Activated T-cell treated with anti-CD3 and anti-CD28 coated beads, Interleukin-2, amount 50 U/mL, for 4 hours (primary cell): Measurements from ENCODE around the gene PITX3. TPM values are rescaled to one million over a fixed set of nuclear protein-coding genes. Genes with fewer than 3 reads are reported as not detected.
A peak's percentile ranks its signal among the peaks of the same experiment; 100 is the strongest.
"Not testable (repeated sequence)": the region's sequence is repeated elsewhere in the genome, so short reads cannot be mapped to it uniquely, and the experiment has no call there.

ENCODE experiments used
- ATAC-seq, 2 donors: fragments of 200-7000 bp; cut with Tn5 transposase; one replicate each; pipeline ENCODE4 v1.10.0; 2021
- DNase-seq: peaks from one replicate; pipeline ENCODE4 v3.0.0-alpha.2; 2020
- H3K27me3 Mint-ChIP-seq: one replicate; pipeline ENCODE4 v1.8.0; 2021; ENCODE audit warnings: low read depth, mixed read lengths
- H3K36me3 Mint-ChIP-seq: one replicate; pipeline ENCODE4 v1.8.0; 2022; ENCODE audit warnings: mixed read lengths; ENCODE audit not compliant: insufficient read depth
- H3K4me1 Mint-ChIP-seq: one replicate; pipeline ENCODE4 v1.8.0; 2021; ENCODE audit warnings: low read depth, mixed read lengths
- H3K4me3 Mint-ChIP-seq: one replicate; pipeline ENCODE4 v1.8.0; 2021; ENCODE audit warnings: mild to moderate bottlenecking, moderate library complexity, mixed read lengths
- H3K9me3 Mint-ChIP-seq: one replicate; pipeline ENCODE4 v1.8.0; 2021; ENCODE audit warnings: mixed read lengths
- total RNA-seq, 3 donors: library from RNA; stranded (reverse); gene quantifications; one replicate each; pipeline ENCODE4 v1.2.1, GENCODE V29; 2021

PITX3 gene
- total RNA-seq, 3 donors from 2014 or later: 0.25 to 0.46 TPM; not detected in 1

DNA sequence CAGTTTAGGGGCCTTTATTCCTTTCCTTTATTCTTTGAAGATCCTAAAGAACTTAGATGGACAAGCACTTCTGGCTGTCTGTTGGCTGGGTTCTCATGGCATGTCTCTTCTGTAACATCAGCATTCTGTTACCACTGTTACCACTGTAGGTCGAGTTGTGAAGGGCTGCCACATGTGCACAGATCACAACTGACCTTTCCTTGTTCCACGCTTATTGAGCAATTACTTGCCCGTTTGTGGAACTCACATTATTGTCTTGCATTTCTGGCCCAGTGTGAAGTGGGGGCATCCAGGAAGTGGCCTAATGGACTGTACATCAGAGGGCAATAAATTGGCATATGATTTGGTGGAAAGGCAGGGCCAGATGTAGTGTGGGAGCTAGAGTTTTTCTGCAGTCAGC is 27.7 kb upstream of the PITX3 start:
- DNase-seq: no peak
- no peaks in the 10 kb centered on the region for H3K27me3 Mint-ChIP-seq
- no peak overlapping the region for H3K4me3 Mint-ChIP-seq
- no peaks in the 10 kb centered on the region for H3K9me3 Mint-ChIP-seq
- ATAC-seq: no peak
- peaks cover 19% of the 10 kb centered on the region for H3K36me3 Mint-ChIP-seq
- peaks cover 63% of the 10 kb centered on the region for H3K4me1 Mint-ChIP-seq

DNA sequence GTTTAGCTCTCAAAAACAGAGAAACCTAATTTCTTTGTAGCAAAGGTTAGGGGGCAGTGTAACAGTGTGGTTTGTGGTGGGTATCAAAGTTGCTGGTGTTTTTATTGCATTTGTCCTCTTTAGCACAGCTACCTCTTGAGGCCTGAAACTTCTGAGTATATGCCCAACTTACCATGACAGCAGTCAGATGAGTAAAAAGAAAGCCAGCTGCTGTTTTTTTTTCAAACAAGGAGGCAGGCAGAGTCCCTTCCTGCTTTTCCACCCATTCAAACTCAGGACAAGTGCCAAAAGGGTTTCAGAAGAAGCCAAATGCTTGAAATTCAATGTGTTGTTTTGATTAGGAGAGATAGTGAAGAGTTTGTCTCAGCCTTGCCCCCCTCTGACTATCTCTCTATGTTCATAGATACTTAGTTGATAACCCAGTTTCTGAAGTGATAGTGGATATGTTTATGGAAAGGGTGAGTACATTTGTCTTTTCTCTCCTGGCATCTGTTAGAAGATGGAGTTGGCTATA is 27.1 kb upstream of the PITX3 start:
- ATAC-seq (peak; percentile 52 to 62), DNase-seq (no peak)
- Mint-ChIP-seq H3K4me3 (peak overlapping the region; percentile 16), H3K4me1 (peaks cover 60% of the 10 kb centered on the region), H3K9me3 (no peaks in the 10 kb centered on the region), H3K27me3 (no peaks in the 10 kb centered on the region), H3K36me3 (peaks cover 19% of the 10 kb centered on the region)

DNA sequence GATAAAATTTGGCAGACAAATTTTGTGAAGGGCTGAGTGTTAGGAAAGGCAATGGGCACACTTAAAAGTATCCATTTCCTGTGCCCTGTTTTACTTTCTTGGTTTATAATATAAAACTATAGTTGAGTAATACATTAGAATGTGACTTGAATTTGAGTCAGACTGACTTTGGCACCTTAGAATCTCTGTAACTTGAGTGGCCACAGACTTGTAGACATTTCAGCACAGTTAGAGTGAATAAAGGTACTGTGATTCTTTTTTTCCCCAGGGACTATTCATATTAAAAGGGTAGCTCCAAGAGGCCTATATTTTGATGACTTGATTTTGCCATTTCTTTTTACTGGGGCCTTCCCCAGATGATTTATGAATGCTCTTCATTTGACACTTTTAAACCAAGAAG is 26.4 kb upstream of the PITX3 start:
- DNase-seq: no peak
- peak; percentile 89 to 91 for ATAC-seq
- peaks cover 60% of the 10 kb centered on the region for H3K4me1 Mint-ChIP-seq
- H3K4me3 Mint-ChIP-seq: peak overlapping the region; percentile 16
- peaks cover 19% of the 10 kb centered on the region for H3K36me3 Mint-ChIP-seq
- H3K9me3 Mint-ChIP-seq: no peaks in the 10 kb centered on the region
- H3K27me3 Mint-ChIP-seq: no peaks in the 10 kb centered on the region

DNA sequence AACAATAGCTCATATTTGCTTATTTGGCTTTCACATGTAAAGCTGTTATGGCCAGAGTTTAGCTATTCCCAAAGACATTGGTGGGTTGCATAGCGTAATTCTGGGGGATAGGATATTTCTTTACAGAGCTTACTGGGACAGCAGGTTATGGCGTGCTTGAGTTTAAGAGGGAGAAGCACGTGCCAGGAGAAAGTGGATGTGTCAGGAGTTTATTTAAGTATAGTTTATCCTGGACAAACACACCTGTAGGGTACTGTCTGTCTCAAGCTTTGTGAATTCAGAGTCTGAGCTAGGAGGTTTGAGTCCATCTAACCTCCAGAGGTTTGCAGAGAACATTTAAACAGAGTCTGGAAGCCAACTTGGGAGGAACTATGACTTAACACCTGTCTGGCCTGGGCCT is 25.4 kb upstream of the PITX3 start:
- DNase-seq (no peak), ATAC-seq (no peak)
- peaks cover 24% of the 10 kb centered on the region for H3K36me3 Mint-ChIP-seq
- no peaks in the 10 kb centered on the region for H3K27me3 Mint-ChIP-seq
- H3K4me3 Mint-ChIP-seq: no peak overlapping the region
- peaks cover 52% of the 10 kb centered on the region for H3K4me1 Mint-ChIP-seq
- no peaks in the 10 kb centered on the region for H3K9me3 Mint-ChIP-seq

DNA sequence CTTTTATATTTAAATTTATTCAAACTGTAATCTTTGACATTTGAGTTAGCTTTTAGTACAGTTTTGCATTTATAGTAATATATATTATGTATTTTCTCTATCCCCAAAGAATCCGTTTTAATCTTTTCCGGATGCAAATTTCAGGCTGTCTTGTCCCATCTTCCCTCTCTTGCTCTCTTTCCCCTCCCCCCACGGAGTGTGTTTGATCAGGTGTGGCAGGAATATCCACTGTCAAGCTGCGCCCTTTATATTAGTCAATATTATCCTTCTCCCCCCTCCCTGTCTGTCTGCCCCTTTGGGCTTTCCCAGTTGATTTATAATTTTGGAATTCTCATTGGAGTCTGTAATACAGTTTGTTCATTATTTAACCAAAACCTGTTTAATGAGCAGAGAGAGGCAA is 23.1 kb upstream of the PITX3 start:
- Mint-ChIP-seq H3K4me1 (peaks cover 49% of the 10 kb centered on the region), H3K9me3 (no peaks in the 10 kb centered on the region), H3K27me3 (no peaks in the 10 kb centered on the region), H3K4me3 (no peak overlapping the region), H3K36me3 (peaks cover 37% of the 10 kb centered on the region)
- no peak for ATAC-seq
- no peak for DNase-seq

DNA sequence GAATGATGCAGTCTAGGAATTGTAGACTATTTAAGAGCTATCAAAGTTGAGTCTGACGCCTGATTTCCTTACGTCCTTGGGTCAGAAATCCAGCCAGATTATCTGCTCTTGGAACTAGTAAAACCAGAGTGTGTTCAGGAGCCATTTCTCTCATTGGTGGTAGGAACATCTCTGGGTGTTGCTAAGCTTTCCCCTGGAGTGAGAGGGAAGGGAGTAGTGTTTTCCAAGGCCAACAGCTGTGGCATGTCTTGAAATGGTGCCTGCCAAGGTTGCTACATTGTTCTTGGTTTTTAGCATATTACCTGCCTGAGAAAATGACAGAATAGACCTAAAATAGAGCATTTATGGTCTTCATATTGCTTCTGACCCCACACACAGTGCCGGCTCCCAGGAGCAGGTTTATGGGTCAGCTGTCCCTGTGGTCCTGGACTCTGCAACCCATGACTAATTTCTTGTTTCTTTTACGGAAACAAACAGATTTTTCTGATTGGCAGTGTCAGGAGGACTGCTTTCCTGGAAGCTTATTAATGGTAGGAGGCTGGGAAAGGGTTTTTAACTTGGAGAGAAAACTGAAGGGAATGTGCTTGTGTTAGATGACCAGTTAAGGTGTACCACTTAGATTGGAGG is 21.5 kb upstream of the PITX3 start:
- H3K36me3 Mint-ChIP-seq: peaks cover 33% of the 10 kb centered on the region
- no peak for DNase-seq
- peaks cover 35% of the 10 kb centered on the region for H3K4me1 Mint-ChIP-seq
- no peaks in the 10 kb centered on the region for H3K9me3 Mint-ChIP-seq
- no peaks in the 10 kb centered on the region for H3K27me3 Mint-ChIP-seq
- no peak overlapping the region for H3K4me3 Mint-ChIP-seq
- ATAC-seq: no peak

DNA sequence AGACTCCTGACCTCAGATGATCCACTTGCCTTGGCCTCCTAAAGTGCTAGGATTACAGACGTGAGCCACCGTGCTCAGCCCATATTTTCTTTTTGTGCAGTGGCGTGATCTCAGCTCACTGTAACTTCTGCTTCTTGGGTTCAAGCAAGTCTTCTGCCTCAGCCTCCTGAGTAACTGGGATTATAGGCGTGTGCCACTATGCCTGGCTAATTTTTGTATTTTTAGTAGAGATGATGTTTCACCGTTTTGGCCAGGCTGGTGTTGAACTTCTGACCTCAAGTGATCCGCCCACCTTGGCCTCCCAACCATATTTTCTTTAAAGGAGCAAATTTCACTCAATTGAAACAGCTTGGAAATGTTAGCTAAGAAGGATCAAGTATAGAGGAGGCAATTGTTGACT is 20.5 kb upstream of the PITX3 start:
- ATAC-seq (no peak), DNase-seq (no peak)
- Mint-ChIP-seq H3K27me3 (no peaks in the 10 kb centered on the region), H3K4me3 (no peak overlapping the region), H3K9me3 (no peaks in the 10 kb centered on the region), H3K36me3 (peaks cover 32% of the 10 kb centered on the region), H3K4me1 (peaks cover 25% of the 10 kb centered on the region)

DNA sequence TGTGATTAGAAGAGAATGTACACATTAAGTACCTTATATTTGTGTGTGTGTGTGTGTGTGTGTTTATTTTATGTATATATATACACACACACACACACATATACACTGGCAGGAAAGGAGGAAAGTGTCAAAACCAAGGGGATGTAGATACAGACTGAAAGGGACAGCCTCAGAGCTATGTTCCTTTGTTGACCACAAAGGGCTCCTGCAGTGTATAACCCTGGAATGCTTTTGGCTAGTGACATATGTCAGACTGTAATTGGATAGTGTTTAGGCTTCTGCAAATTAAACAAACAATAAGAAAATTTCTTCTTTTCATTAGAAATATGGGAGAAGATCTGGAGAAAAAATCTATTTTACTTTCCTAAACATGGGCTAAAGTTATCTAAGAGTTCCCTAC is 19.9 kb upstream of the PITX3 start:
- DNase-seq (no peak), ATAC-seq (no peak)
- Mint-ChIP-seq H3K4me3 (no peak overlapping the region), H3K9me3 (no peaks in the 10 kb centered on the region), H3K36me3 (peaks cover 31% of the 10 kb centered on the region), H3K4me1 (peaks cover 19% of the 10 kb centered on the region), H3K27me3 (no peaks in the 10 kb centered on the region)

DNA sequence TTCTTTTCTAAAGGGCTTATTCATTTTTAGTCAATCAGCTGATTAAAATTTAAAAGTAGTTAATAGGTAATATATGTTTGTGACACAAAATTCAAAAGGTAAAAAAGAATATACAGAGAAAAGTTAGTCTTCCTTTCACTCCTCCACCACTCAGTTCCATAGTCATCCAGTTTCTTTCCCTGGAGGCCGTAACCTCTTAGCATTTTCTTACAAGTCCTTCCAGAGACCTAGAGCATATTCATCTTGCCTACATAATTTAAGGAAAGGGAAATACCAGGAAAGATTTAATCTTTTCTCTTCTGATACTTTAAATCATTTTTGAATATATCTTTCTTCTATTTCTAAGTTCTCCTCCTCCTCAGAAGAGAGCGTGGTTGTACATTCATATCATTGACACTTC is 14.1 kb upstream of the PITX3 start:
- peaks cover 14% of the 10 kb centered on the region for H3K36me3 Mint-ChIP-seq
- no peak overlapping the region for H3K4me3 Mint-ChIP-seq
- H3K4me1 Mint-ChIP-seq: peaks cover 15% of the 10 kb centered on the region
- H3K9me3 Mint-ChIP-seq: no peaks in the 10 kb centered on the region
- no peak for ATAC-seq
- DNase-seq: no peak
- H3K27me3 Mint-ChIP-seq: no peaks in the 10 kb centered on the region

DNA sequence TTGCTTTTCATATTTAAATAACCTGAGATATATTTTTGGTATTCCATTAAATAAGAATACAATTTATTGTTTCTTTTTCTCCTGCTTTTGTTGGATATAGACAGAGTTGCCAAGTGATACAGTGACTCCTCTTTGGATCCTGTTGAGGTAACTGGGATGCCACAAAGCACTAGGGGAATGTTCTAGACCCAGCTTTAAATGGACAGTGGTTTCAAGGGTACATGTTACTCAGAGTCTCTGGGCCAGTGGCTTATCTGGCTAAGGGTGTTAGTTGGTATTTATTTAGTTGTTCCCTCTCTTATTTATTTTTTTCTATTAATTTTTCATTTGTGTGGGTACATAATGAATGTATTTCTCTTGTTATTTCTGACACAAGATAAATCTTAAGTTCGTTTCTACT is 13.1 kb upstream of the PITX3 start:
- Mint-ChIP-seq H3K9me3 (no peaks in the 10 kb centered on the region), H3K4me1 (peaks cover 18% of the 10 kb centered on the region), H3K36me3 (peaks cover 8% of the 10 kb centered on the region), H3K27me3 (no peaks in the 10 kb centered on the region), H3K4me3 (no peak overlapping the region)
- ATAC-seq (no peak), DNase-seq (no peak)

DNA sequence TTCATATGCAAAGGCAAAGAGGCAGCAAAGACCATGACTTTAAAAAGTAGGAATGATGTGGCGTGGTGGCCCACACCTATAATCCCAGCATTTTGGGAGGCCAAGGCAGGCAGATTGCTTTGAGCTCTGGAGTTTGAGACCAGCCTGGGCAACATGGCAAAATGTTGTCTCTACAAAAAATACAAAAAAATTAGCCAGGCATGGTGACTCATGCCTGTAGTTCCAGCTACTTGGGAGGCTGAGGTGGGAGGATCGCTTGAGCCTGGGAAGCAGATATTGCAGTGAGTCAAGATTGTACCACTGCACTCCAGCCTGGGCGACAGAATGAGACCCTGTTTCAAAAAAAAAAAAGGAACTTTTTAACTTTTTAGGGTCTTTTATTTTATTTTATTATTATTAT is 11.2 kb upstream of the PITX3 start:
- DNase-seq, H3K27me3 Mint-ChIP-seq, H3K9me3 Mint-ChIP-seq, H3K4me3 Mint-ChIP-seq, ATAC-seq, H3K36me3 Mint-ChIP-seq: not testable (repeated sequence)
- H3K4me1 Mint-ChIP-seq: peaks cover 32% of the 10 kb centered on the region

DNA sequence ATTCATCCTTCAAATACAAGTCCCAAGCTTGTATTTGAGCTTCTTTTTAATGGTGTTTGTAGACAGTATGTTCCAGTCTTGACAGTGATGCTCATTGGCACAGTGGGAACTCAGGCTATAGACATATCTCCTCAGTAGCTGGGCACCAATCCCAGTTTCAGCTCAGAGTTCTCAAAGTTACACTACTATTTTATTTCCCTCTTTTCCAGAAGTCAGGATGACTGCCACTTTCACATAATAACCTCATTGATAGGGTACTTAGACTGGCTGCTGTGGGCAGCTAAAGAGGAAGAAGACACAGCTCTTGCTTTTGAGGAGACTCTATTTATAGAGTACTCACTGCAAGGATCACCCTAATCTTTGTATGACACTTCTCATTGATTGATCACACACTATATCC is 6.4 kb upstream of the PITX3 start:
- ATAC-seq (no peak), DNase-seq (no peak)
- no peaks in the 10 kb centered on the region for H3K9me3 Mint-ChIP-seq
- H3K4me1 Mint-ChIP-seq: peaks cover 42% of the 10 kb centered on the region
- H3K27me3 Mint-ChIP-seq: peaks cover 4% of the 10 kb centered on the region
- peaks cover 4% of the 10 kb centered on the region for H3K36me3 Mint-ChIP-seq
- peak overlapping the region; percentile 99 for H3K4me3 Mint-ChIP-seq

DNA sequence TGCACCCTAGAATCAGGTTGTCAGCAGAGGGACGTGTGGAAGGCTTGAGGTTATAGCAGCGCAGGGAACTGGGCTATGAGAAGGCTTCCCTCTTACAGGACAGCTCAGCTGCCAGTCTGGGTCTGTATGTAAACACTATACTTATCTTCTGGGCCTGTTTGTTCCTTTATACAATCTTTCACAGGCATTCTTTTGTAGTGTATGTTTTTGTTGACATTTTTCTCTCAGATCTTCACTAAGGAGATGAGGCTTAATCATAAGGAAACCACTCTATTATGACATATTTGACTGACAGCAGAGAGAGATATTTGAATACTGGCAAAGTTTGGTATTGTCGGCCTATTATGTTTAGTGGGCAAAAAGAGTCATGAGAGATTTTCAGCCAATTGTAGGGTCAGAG is 4.9 kb upstream of the PITX3 start:
- Mint-ChIP-seq H3K9me3 (no peaks in the 10 kb centered on the region), H3K4me1 (peaks cover 48% of the 10 kb centered on the region), H3K27me3 (peaks cover 14% of the 10 kb centered on the region), H3K36me3 (peaks cover 4% of the 10 kb centered on the region), H3K4me3 (peak overlapping the region; percentile 99)
- no peak for DNase-seq
- ATAC-seq: no peak

DNA sequence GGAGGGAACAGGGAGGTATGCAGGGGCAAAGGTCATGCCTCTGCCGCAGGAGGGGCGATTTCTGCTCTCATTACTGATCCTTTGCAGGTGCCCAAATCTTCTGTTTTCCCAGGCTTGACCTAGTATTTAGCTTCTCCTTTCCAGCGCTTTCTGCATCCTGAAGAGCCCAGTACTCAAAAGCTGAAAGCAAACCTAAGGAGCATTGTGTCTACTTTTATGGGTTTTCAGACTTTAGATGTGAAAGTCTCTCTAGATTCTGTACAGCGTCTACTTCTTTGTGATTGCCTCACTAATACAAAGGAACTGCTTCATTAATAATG is 4.6 kb upstream of the PITX3 start:
- no peaks in the 10 kb centered on the region for H3K9me3 Mint-ChIP-seq
- H3K36me3 Mint-ChIP-seq: peaks cover 4% of the 10 kb centered on the region
- H3K4me1 Mint-ChIP-seq: peaks cover 50% of the 10 kb centered on the region
- ATAC-seq (no peak), DNase-seq (no peak)
- H3K4me3 Mint-ChIP-seq: peak overlapping the region; percentile 99
- H3K27me3 Mint-ChIP-seq: peaks cover 16% of the 10 kb centered on the region

DNA sequence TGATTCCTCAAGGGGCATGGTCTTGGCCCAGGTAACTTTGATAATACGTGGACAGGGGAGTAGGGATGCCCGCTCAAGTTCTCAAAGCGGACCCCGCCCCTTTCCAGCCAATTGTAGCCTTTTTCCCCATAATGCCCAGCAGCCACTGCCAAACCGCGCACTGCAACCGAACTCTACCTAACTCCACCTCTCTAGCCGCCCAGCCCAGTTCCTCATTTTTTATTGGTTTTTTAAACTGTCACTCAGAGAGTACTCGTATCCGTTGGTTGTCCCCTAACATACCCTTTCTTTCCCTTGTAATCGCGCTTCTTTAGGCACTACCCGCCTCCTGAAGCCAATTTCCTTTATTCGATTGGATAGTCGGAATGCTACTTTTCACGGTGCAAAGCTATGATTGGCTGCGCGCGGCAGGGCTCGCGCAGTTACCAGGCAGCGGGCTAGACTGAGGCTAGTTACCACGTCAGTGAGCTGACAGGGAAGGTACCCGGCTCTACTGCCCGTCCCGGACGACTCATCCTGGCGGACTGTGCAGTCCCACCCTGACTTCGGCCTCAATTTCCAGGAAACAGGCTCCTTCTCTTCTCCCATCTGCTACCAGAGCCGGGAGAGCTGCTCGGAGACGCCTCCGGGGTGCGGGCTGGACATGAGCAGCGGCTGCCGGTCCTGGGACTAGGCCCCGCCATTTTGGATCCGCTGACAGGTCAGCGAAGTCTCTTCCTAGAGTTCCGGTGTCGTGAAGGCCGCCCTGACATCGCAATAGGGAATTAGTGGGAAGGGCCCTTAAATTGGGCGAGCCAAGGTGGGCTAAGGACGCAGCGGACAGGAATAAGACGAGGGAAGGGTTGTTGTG is 4.0 kb upstream of the PITX3 start, which contains the start of gene GBF1:
GBF1 (plus strand) TSS at position 451 of the 850 bp plus-strand sequence. CDS start 13,407 bp downstream, outside the sequence.
- Mint-ChIP-seq H3K9me3 (no peaks in the 10 kb centered on the region), H3K4me1 (peaks cover 53% of the 10 kb centered on the region), H3K27me3 (peaks cover 20% of the 10 kb centered on the region), H3K36me3 (peaks cover 4% of the 10 kb centered on the region), H3K4me3 (peak within 1 kb of the TSS; percentile 99)
- peak; percentile 78 for DNase-seq
- ATAC-seq: peak; percentile 88
